NCI-H1048 (cell line): Measurements from ENCODE around the gene KCNH5.
"Not testable (repeated sequence)": the region's sequence is repeated elsewhere in the genome, so short reads cannot be mapped to it uniquely, and the experiment has no call there.

Source experiments
- DNase-seq: peaks from one replicate; lab custom pipeline; 2025; lab: John Stamatoyannopoulos, UW

KCNH5 gene

DNA sequence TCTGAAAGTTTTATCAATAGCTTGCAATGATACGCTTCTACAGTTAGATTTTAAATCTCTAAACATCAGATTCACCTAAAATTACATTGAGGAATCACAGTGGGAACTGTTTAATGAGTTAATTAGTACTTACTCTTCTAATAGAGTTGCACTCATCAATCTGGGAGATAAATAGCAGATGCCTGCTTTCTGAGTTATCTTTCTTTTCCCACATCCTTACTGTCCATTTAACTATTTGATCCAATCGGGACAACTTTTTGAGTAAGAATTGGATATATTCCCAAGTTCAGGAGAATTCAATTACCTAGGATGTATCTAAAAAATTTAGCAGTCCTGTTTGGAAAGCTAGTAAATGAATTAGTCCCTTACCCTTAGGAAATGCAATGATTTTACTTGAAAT lies 162.3 kb downstream of the KCNH5 start:
- no peak for DNase-seq

GRCh38 chr14:62866376-62866775 lies 178.9 kb downstream of the KCNH5 start:
- DNase-seq = no peak

DNA sequence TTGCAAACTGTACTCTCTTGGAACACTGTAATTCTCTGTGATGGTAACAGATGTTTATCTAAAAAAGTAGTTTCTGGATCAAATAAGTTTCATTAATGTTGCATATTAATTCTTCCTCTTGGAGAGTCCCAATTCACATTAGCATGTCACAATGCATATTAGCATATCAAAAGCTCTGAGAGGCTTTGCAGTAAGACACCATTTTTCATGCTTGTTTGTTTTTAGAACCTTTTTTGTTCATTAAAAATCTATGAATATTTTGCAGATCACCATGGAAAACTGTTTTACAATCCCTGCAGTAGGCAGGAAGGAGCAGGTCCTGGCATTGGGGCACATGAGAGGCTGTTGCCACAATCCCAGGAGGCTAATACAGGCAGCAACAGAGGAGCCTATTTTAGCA lies 180.7 kb downstream of the KCNH5 start:
- DNase-seq = no peak

DNA sequence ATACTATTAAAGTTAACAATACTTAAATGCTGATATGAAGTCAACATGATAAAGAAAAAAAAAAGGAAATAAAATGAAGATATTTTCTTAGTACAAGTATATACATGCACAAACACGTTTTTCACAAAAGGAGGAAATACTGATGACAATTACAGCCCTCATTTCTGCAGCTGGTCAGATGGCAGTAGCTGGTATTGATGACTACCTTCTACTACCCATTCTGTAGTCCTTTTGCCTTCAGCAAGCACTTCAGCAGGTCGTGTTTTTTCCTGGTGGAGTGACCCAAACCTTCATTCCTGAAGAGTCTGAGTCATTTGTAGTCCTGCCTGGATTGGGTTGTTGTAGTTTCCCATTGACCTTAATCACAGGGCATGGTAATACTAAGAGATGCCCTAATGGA lies 187.2 kb downstream of the KCNH5 start:
- not testable (repeated sequence) for DNase-seq

- DNase-seq = no peak
Observed at GRCh38 chr14:62854951-62855350, 190.3 kb downstream of the KCNH5 start.

- no peak for DNase-seq
Observed at GRCh38 chr14:62847168-62847567, 198.1 kb downstream of the KCNH5 start.

- no peak for DNase-seq
Observed at GRCh38 chr14:62844546-62844945, 200.7 kb downstream of the KCNH5 start.

DNA sequence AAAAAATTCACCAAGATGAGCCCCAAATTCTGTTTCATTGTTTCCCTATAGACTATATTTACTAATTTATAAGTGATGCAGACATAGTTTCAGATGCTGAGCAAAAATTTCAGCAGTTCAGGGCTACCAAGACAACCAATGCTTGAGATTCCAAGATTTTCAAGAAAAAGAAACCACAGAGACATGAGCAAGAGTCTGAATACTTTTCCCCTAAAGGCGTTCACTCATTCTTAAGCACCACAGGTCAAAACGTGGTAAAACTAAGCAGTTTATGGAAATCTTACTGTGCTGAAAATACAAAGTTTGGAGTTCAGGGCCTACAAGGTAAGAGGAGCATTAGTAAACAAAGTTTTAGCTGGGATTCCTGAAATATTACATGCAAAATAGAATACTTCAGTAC lies 221.2 kb downstream of the KCNH5 start:
- DNase-seq = no peak

- no peak for DNase-seq
Observed at GRCh38 chr14:62819931-62820330, 225.3 kb downstream of the KCNH5 start.

DNA sequence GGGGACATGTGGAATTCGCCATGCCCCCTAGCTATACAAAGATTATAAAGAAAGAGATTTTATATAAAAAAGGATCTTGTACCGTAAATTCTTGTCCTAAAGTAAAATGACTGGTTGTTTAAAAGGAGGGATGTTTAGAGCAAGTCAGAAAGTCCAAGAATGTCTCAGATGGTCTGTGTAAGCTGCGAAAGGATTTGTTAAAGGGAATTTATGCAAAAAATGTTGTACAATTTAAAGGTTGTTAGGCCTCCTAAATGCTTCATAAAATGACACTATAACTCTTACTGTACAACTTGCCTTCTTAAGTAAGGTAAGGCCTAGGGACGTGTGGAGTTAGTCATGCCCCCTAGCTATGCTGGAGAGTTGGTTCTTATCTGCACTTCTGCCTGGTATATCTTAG lies 237.6 kb downstream of the KCNH5 start:
- no peak for DNase-seq

DNA sequence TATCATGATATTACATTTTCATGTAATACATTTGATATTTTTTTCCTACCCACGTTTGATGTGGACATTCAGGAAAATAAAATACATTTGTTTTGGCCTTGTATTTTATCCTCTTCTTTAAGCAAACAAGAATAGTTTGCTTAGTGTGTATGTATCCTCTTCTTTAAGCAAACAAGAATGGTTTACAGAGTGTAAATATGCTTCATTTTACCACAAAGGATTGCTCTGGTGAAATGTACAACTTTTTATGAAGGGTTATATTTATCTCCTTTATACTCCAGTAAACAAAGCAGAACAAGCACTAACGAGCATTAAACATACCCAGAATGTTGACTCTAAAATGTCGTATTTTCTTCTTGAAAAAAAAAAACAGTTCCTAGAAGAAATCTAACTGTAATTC lies 244.7 kb downstream of the KCNH5 start:
- no peak for DNase-seq

- no peak for DNase-seq
Observed at GRCh38 chr14:62796431-62796830, 248.8 kb downstream of the KCNH5 start.

DNA sequence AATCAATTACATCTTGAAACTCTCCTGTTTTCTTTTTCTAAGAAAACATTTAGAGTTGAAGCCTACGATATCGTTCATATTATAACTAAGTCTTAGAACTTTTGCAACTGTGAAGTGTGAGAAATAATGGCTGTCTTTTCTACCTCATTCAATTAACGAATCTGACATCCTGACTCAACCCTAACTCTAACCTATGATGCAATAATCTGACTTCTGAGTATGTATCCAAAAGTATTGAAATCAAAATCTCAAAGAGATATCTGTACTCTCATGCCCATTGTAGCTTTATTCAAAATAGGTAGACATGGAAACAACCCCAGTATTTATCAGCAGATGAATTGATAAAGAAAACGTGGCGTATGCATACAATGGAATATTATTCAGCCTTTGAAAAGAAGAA lies 252.7 kb downstream of the KCNH5 start:
- DNase-seq = no peak

- DNase-seq = not testable (repeated sequence)
Observed at GRCh38 chr14:62781328-62781727, 263.9 kb downstream of the KCNH5 start.

DNA sequence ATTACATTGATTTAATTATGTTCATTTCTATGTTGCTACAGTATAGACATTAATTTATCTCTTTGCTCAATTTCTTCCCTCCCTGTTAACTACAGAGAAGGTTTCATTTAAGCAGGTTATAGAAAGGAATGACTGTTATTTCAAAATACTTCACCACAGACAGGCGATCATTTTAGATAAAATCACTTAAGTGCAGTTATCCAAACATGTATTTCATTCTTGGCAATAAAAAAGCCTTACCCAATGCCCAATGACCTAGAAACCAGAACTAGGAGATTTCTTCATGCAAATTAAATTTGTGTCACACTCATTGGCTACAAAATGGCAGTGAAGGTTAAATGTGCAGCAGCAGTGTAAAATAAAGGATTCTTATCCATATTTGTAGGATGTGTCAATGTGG lies 266.4 kb downstream of the KCNH5 start:
- no peak for DNase-seq

DNA sequence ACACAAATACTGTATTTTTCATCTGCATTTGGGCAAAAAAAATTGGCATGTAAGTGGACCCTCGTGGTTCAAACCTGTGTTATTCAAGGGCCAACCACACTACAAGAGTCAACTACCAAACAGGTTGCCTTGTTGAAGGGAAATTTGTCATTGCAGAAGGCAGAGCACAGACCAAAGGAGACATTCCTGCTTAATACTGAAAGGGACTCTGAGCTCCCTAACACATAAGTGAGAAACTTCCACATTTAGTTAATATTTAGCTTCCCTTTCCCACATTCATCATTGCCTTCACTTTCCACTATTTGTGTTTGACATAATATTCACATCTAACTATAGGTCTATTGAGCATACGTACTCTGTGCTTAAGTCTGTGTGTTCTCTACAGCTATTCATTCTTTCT lies 266.9 kb downstream of the KCNH5 start:
- DNase-seq = no peak

GRCh38 chr14:62777510-62777909 lies 267.7 kb downstream of the KCNH5 start:
- no peak for DNase-seq

- no peak for DNase-seq
Observed at GRCh38 chr14:62776300-62776699, 269.0 kb downstream of the KCNH5 start.

DNA sequence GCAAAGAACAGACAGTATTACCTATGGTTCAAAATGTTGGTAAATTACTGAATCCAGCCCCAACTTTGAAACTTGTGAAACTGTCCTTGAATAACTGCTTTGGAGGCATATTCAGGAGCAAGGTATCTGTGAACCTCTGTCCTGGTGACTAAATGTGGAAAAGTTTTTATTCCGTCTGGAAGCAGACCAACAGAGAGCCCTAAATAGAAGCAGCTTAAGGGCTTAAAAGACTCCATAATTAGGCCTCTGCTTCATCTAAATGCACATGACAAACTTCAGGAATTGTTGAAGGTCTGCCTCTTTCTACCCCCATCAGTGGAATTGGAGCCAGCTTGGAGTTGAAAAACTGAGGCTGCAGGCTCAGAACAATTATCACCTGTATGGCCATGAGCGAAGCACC lies 276.5 kb downstream of the KCNH5 start:
- no peak for DNase-seq

DNA sequence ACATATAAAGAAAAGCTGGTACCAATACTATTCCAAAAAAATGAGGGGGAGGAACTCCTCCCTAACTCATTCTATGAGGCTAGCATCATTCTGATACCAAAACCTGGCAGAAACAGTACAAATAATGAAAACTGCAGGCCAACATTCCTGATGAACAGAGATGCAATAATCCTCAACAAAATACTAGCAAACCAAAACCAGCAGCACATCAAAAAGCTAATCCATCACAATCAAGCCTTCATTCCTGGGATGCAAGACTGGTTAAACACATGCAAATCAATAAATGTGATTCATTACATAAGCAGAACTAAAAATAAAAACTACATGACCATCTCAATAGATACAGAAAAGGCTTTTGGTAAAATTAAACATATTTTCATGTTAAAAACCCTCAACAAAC lies 281.3 kb downstream of the KCNH5 start:
- DNase-seq = no peak

GRCh38 chr14:62759796-62760195 lies 285.5 kb downstream of the KCNH5 start:
- no peak for DNase-seq

DNA sequence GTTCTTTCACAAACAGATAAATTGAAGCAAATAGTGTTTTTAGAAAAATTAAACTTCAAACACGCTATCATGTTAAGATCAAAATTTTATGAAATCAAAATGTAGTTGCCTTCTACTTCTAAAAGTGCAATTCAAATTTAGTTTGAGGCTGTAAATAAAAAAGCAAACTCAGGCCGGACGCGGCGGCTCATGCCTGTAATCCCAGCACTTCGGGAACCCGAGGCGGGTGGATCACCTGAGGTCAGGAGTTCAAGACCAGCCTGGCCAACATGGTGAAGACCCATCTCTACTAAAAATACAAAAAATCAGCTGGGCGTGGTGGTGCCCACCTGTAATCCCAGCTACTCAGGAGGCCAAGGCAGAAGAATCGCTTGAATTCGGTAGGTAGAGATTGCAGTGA lies 298.4 kb downstream of the KCNH5 start:
- not testable (repeated sequence) for DNase-seq

DNA sequence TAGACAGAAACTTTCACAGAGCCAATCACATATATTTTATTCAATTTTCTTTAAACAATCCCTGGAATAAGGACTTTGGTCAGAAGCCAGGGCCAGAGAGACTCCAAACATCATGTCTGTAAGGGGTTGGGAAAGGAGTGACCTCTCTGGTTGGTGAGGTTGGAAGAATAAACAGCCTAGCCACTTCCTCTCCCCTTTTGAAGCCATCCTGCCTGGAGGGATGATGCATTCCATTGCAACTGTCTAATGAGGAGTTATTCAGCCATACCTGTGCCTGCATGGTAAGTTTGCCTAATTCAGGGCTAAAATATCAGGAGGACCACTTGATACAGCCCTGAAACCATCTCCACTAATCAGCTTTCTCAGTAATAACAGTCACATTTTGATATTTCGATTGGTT lies 299.8 kb downstream of the KCNH5 start:
- DNase-seq = no peak

DNA sequence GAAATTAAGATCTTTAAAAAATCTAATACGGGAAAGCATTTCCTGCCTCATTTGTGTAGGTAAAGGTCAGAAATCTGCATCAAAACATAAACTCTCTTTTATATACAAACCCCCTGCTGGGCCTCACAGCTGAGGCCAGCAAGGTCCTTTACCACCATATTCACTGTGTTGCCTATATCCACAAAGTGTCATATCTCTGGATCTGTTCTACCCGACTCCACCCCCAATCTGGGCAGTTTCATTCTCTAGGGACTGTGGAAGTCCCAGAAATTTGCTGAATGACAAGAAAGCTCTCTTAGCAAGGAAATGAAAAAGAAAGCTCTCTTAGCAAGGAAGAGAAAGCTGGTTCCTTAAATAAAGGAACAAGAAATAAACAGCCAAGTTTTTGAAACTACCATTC lies 301.7 kb downstream of the KCNH5 start:
- DNase-seq = no peak

GRCh38 chr14:62743118-62743517 lies 302.1 kb downstream of the KCNH5 start:
- no peak for DNase-seq
